HL-60/S4 treated with phorbol 12-myristate 13-acetate at 8.2 ng/mL for 4 days and 3 days (cell line): ENCODE results near the gene OSM.

Experiments
- in situ Hi-C: fragments of 300-500 bp; cut with MboI; formaldehyde crosslinking; loops from 2 replicates; pipeline ENCODE4 v1.15.0; 2022; ENCODE audit warnings: low sequenced_read_pairs

The OSM gene

GRCh38 chr22:30265131-30265720 lies 1.4 kb downstream of the OSM start:
- in situ Hi-C loops = loop anchor here (10.0 kb wide), 1 partner anchor 70 kb away; no protein-coding TSS in a partner anchor

- in situ Hi-C loops = loop anchor here (10.0 kb wide), 1 partner anchor 69 kb away; no protein-coding TSS in a partner anchor
These were observed 2.8 kb downstream of the OSM start for GRCh38 chr22:30263883-30264282.

- in situ Hi-C loops = loop anchor here (10.0 kb wide), 1 partner anchor 68 kb away; no protein-coding TSS in a partner anchor
These were observed 3.5 kb downstream of the OSM start for GRCh38 chr22:30262917-30263741.

- in situ Hi-C loops = loop anchor here (10.0 kb wide), 1 partner anchor 67 kb away; no protein-coding TSS in a partner anchor
These were observed 4.5 kb downstream of the OSM start for GRCh38 chr22:30262112-30262511.

GRCh38 chr22:30261134-30261533 lies 5.5 kb downstream of the OSM start:
- in situ Hi-C loops = loop anchor here (10.0 kb wide), 1 partner anchor 66 kb away; no protein-coding TSS in a partner anchor

GRCh38 chr22:30260682-30261081 lies 6.0 kb downstream of the OSM start:
- in situ Hi-C loops = loop anchor here (10.0 kb wide), 1 partner anchor 66 kb away; no protein-coding TSS in a partner anchor

GRCh38 chr22:30260276-30260675 lies 6.4 kb downstream of the OSM start:
- in situ Hi-C loops = loop anchor here (10.0 kb wide), 1 partner anchor 65 kb away; no protein-coding TSS in a partner anchor

GRCh38 chr22:30254314-30254713 lies 12.3 kb downstream of the OSM start:
- in situ Hi-C loops = no loop called here

- in situ Hi-C loops = no loop called here
These were observed 13.3 kb downstream of the OSM start for GRCh38 chr22:30253205-30253852.

GRCh38 chr22:30252411-30253204 lies 14.0 kb downstream of the OSM start:
- in situ Hi-C loops = no loop called here

- in situ Hi-C loops = no loop called here
These were observed 14.9 kb downstream of the OSM start for GRCh38 chr22:30251711-30252110.

GRCh38 chr22:30250661-30251267 lies 15.9 kb downstream of the OSM start:
- in situ Hi-C loops = no loop called here

GRCh38 chr22:30250039-30250565 lies 16.5 kb downstream of the OSM start:
- in situ Hi-C loops = no loop called here

GRCh38 chr22:30249049-30250038 lies 17.3 kb downstream of the OSM start:
- in situ Hi-C loops = no loop called here

- in situ Hi-C loops = no loop called here
These were observed 18.2 kb downstream of the OSM start for GRCh38 chr22:30248484-30248883.

GRCh38 chr22:30247974-30248373 lies 18.7 kb downstream of the OSM start:
- in situ Hi-C loops = no loop called here

GRCh38 chr22:30247561-30247960 lies 19.1 kb downstream of the OSM start:
- in situ Hi-C loops = no loop called here

GRCh38 chr22:30246814-30247376 lies 19.8 kb downstream of the OSM start:
- in situ Hi-C loops = no loop called here
